ENCODE data around the gene LRIF1.
"Not testable (repeated sequence)": the region's sequence is repeated elsewhere in the genome, so short reads cannot be mapped to it uniquely, and the experiment has no call there.

DNA sequence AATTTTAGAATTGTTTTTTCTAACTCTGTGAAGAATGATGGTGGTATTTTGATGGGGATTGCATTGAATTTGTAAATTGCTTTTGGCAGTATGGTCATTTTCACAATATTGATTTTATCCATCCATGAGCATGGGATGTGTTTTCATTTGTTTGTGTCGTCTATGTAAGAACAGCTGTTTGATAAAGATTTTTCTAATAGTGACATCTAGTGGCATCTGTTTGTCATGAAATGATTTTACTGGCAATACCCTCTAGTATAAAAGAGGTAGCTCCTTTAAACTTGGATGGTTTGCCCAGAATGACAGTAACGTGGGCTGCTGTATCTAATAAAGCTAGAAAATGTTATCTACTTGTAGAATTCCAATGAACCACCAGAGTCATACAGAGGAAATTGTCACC lies 28.6 kb upstream of the LRIF1 start:
- TF ChIP-seq, protein P1, sequence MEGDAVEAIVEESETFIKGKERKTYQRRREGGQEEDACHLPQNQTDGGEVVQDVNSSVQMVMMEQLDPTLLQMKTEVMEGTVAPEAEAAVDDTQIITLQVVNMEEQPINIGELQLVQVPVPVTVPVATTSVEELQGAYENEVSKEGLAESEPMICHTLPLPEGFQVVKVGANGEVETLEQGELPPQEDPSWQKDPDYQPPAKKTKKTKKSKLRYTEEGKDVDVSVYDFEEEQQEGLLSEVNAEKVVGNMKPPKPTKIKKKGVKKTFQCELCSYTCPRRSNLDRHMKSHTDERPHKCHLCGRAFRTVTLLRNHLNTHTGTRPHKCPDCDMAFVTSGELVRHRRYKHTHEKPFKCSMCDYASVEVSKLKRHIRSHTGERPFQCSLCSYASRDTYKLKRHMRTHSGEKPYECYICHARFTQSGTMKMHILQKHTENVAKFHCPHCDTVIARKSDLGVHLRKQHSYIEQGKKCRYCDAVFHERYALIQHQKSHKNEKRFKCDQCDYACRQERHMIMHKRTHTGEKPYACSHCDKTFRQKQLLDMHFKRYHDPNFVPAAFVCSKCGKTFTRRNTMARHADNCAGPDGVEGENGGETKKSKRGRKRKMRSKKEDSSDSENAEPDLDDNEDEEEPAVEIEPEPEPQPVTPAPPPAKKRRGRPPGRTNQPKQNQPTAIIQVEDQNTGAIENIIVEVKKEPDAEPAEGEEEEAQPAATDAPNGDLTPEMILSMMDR (IDR thresholded peaks at IDR 0.05), result peak in 1 of 5 experiments; percentile 30
- TF ChIP-seq POLR2A, EP300 (IDR thresholded peaks at IDR 0.05): not testable (repeated sequence)

Data from tibial nerve (tissue), 4 donors.